ENCODE measurements around the gene FNDC7. TPM values are rescaled to one million over a fixed set of nuclear protein-coding genes. Genes with fewer than 3 reads are reported as not detected.

The FNDC7 gene
- 0.14 and 0.30 TPM in 2 replicates for total RNA-seq

GRCh38 chr1:108712606-108713150 is at the start of gene FNDC7:
Gene FNDC7 (plus strand): TSS chr1:108712908. CDS start chr1:108712934, 26 bp downstream.

DNA sequence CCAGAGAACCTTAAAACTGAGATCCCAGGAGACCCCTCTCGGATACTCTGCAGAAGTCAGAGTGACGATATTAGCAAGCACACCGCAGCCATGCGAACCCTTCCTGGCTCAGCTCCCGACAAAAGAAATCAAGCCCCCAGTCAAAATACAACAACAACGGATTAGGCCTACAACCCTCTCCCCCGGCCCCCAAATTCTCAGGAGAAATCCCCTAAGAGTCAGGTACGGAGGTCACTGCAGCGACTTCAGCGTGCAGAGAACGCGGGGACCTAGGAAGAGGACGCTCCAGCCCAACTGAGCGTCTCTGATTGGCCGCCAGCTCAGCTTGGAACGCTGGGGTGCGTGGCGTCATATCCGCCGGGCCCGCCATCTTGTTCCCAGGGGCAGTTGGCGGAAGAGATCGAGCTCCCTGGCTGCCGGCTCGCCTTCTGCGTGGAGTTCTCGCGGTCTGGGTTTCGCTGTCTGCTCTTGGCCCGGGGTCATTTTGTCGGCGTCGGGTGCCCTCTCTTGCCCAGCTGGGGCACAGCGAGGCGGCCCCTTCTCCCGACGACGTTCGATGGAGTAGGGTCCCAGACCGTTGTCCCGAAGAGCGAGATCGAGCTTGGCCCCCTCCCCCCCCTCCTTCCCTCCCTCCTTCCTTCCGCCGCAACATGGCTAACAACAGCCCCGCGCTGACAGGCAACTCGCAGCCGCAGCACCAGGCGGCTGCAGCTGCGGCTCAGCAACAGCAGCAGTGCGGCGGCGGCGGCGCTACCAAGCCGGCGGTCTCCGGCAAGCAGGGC is 20.6 kb upstream of the FNDC7 start, which contains the start of gene PRPF38B:
Gene PRPF38B (plus strand): TSS at position 369 of the 782 bp plus-strand sequence. CDS start 282 bp downstream, at position 651.

DNA sequence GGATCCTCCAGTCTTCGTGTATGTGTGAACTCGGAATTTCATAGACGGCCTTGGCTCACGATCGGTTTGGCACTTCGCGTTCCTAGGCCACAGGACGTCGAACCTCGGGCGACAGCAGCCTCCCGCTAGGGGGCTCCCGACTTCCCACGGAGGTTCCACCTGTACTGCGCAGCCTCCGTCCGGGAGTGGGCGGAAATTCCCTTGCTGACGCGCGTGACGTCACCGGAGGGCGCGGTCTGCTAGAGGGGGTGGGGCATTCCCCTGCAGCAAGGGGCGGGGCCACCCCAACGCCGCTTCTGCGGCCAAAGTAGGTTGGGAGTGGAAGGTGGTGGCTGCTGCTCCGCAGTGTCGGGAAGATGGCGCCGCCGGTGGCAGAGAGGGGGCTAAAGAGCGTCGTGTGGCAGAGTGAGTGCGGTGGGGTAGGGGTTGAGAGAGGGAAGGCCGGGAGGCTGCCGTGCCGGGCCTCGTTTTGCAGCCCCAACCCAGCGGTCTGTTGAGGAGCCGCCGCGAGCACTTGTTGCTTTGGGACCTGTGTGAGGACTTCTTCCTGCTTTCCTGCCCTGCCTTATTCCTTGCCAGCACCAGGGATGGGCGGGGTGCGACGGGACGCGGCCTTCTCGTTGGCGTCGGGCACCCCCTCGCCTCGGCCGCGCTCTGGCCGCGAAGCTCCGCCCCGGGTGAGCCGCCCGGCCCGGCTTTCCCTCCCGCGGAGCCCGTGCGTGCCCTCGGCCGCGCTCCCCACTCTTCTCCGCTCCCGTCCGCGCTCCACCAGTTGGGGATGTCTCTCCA is 33.9 kb downstream of the FNDC7 start, which contains the start of gene STXBP3:
Gene STXBP3 (plus strand): TSS at position 293 of the 789 bp plus-strand sequence. CDS start 64 bp downstream, at position 357.

Other genes starting within 250 kb of the FNDC7 start
- gene EEIG2, start 152.8 kb upstream of the FNDC7 start, total RNA-seq = 9.5 and 10.4 TPM in 2 replicates
- 2.1 and 3.0 TPM in 2 replicates for gene HENMT1, start 51.8 kb upstream of the FNDC7 start, total RNA-seq
- gene PRPF38B, start 20.6 kb upstream of the FNDC7 start, total RNA-seq = 11.9 and 14.5 TPM in 2 replicates
- 60.6 and 88.8 TPM in 2 replicates for gene STXBP3, start 33.8 kb downstream of the FNDC7 start, total RNA-seq
- gene AKNAD1, start 144.2 kb downstream of the FNDC7 start, total RNA-seq = not detected in 2 replicates
- 6.5 and 18.7 TPM in 2 replicates for gene GPSM2, start 164.1 kb downstream of the FNDC7 start, total RNA-seq